Mesothelial cell of epicardium (in vitro differentiated cells): ENCODE data around the gene JUNB. TPM values are rescaled to one million over a fixed set of nuclear protein-coding genes. Genes with fewer than 3 reads are reported as not detected.

Source experiments
- DNase-seq, 2 experiments: peaks; one replicate each; pipeline ENCODE4 v3.0.0; 2021; ENCODE audit warnings: low spot score in 2 of 2; ENCODE audit not compliant: unreplicated experiment in 2 of 2
- H3K27ac Mint-ChIP-seq: 2 replicates; pipeline ENCODE4 v1.8.0; 2021; ENCODE audit warnings: mixed read lengths
- H3K27me3 Mint-ChIP-seq: 2 replicates; pipeline ENCODE4 v1.8.0; 2021; ENCODE audit warnings: low read depth, mixed read lengths
- H3K36me3 Mint-ChIP-seq: 2 replicates; pipeline ENCODE4 v1.8.0; 2021; ENCODE audit warnings: mixed read lengths
- H3K4me1 Mint-ChIP-seq: 2 replicates; pipeline ENCODE4 v1.8.0; 2021; ENCODE audit warnings: mixed read lengths
- H3K4me3 Mint-ChIP-seq: 2 replicates; pipeline ENCODE4 v1.8.0; 2021; ENCODE audit warnings: mild to moderate bottlenecking, moderate library complexity, mixed read lengths
- H3K9me3 Mint-ChIP-seq: 2 replicates; pipeline ENCODE4 v1.8.0; 2021; ENCODE audit warnings: mixed read lengths
- total RNA-seq: library from RNA; stranded (reverse); gene quantifications from 3 replicates; pipeline ENCODE4 v1.2.1, GENCODE V29; 2021
- TF ChIP-seq, protein P1 (sequence below): fragments of 200-600 bp; sonication (generic); IDR thresholded peaks from one replicate; pipeline ENCODE4 v1.5.0; 2021; ENCODE audit warnings: antibody characterized with exemption; ENCODE audit not compliant: unreplicated experiment

JUNB gene
- total RNA-seq, 1 donor from 2014 or later = 160 TPM

GRCh38 chr19:12821761-12822160, 30.5 kb downstream of the JUNB start:
- Mint-ChIP-seq H3K36me3 (no peaks in the 10 kb centered on the region), H3K27ac (no peak overlapping the region), H3K4me3 (no peak overlapping the region), H3K4me1 (peaks cover 2% of the 10 kb centered on the region), H3K9me3 (peaks cover 4% of the 10 kb centered on the region), H3K27me3 (peaks cover 18% of the 10 kb centered on the region)
- DNase-seq = no peak
- TF ChIP-seq, protein P1, sequence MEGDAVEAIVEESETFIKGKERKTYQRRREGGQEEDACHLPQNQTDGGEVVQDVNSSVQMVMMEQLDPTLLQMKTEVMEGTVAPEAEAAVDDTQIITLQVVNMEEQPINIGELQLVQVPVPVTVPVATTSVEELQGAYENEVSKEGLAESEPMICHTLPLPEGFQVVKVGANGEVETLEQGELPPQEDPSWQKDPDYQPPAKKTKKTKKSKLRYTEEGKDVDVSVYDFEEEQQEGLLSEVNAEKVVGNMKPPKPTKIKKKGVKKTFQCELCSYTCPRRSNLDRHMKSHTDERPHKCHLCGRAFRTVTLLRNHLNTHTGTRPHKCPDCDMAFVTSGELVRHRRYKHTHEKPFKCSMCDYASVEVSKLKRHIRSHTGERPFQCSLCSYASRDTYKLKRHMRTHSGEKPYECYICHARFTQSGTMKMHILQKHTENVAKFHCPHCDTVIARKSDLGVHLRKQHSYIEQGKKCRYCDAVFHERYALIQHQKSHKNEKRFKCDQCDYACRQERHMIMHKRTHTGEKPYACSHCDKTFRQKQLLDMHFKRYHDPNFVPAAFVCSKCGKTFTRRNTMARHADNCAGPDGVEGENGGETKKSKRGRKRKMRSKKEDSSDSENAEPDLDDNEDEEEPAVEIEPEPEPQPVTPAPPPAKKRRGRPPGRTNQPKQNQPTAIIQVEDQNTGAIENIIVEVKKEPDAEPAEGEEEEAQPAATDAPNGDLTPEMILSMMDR = no peak

GRCh38 chr19:12825254-12826131, 34.2 kb downstream of the JUNB start:
- TF ChIP-seq, protein P1 = peak; percentile 45
- no peak overlapping the region for H3K4me3 Mint-ChIP-seq
- H3K4me1 Mint-ChIP-seq = peaks cover 2% of the 10 kb centered on the region
- H3K27ac Mint-ChIP-seq = no peak overlapping the region
- H3K9me3 Mint-ChIP-seq = peaks cover 4% of the 10 kb centered on the region
- no peak for DNase-seq
- H3K27me3 Mint-ChIP-seq = peaks cover 55% of the 10 kb centered on the region
- H3K36me3 Mint-ChIP-seq = no peaks in the 10 kb centered on the region

DNA sequence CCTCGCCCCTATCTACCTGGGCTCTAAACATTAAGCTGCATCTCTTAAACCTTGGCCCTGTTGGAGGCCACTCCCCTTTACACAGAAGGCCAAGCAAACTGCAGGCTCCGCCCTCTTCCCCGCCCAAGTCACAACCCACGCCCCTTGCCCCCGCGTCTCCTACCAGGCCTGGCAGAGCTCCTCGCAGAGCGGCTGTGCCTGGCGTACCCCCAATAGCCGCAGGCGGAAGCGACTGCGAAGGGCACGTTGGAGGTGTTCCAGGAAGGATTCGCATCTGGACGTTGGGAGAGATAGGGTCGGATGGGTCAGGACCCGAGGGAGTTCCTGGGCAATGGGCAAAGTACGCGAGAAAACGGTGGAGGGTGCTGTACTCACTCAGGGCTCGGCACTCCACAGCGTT, 37.2 kb downstream of the JUNB start:
- H3K9me3 Mint-ChIP-seq = no peaks in the 10 kb centered on the region
- peaks cover 7% of the 10 kb centered on the region for H3K4me1 Mint-ChIP-seq

GRCh38 chr19:12833418-12833737, 42.1 kb downstream of the JUNB start:
- no peaks in the 10 kb centered on the region for H3K36me3 Mint-ChIP-seq
- DNase-seq = no peak
- H3K9me3 Mint-ChIP-seq = no peaks in the 10 kb centered on the region
- H3K27ac Mint-ChIP-seq = no peak overlapping the region
- peaks cover 8% of the 10 kb centered on the region for H3K4me1 Mint-ChIP-seq
- TF ChIP-seq, protein P1 = no peak
- H3K27me3 Mint-ChIP-seq = peaks cover 92% of the 10 kb centered on the region
- H3K4me3 Mint-ChIP-seq = peak overlapping the region; percentile 62

More for the DNA sequence above, 37.2 kb downstream of the JUNB start:
- TF ChIP-seq, protein P1 = no peak
- Mint-ChIP-seq H3K27me3 (peaks cover 85% of the 10 kb centered on the region), H3K36me3 (no peaks in the 10 kb centered on the region), H3K4me3 (no peak overlapping the region), H3K27ac (no peak overlapping the region)
- DNase-seq = no peak

GRCh38 chr19:12833738-12834565, 42.7 kb downstream of the JUNB start:
- Mint-ChIP-seq H3K36me3 (no peaks in the 10 kb centered on the region), H3K4me3 (peak overlapping the region; percentile 57), H3K9me3 (no peaks in the 10 kb centered on the region), H3K4me1 (peaks cover 8% of the 10 kb centered on the region), H3K27me3 (peaks cover 92% of the 10 kb centered on the region), H3K27ac (no peak overlapping the region)
- no peak for DNase-seq
- TF ChIP-seq, protein P1 = no peak
